GM18517 (cell line): ENCODE results near the gene STARD4.

Source experiments
- ATAC-seq: cut with Tn5 transposase; IDR thresholded peaks from one replicate; pipeline ENCODE4 v1.9.1; 2021; ENCODE audit warnings: mild to moderate bottlenecking, moderate library complexity; ENCODE audit not compliant: unreplicated experiment

Gene STARD4

GRCh38 chr5:111512375-111513130 is at the start of gene STARD4:
TSS of gene STARD4 (minus strand) at chr5:111512535. CDS start at chr5:111507433, 5,102 bp downstream.
- ATAC-seq = peak; percentile 91

- ATAC-seq = no peak
Measured at GRCh38 chr5:111559680-111560079, 47.3 kb upstream of the STARD4 start.

GRCh38 chr5:111557686-111558085 is 45.4 kb upstream of the STARD4 start:
- no peak for ATAC-seq

- no peak for ATAC-seq
Measured at GRCh38 chr5:111557111-111557510, 44.8 kb upstream of the STARD4 start.

- ATAC-seq = no peak
Measured at GRCh38 chr5:111556501-111556900, 44.2 kb upstream of the STARD4 start.

- ATAC-seq = no peak
Measured at GRCh38 chr5:111555760-111556159, 43.4 kb upstream of the STARD4 start.

GRCh38 chr5:111553868-111554267 is 41.5 kb upstream of the STARD4 start:
- ATAC-seq = no peak

GRCh38 chr5:111552896-111553295 is 40.6 kb upstream of the STARD4 start:
- no peak for ATAC-seq

GRCh38 chr5:111552492-111552891 is 40.2 kb upstream of the STARD4 start:
- ATAC-seq = no peak

- no peak for ATAC-seq
Measured at GRCh38 chr5:111551569-111552275, 39.4 kb upstream of the STARD4 start.

- no peak for ATAC-seq
Measured at GRCh38 chr5:111551161-111551560, 38.8 kb upstream of the STARD4 start.

GRCh38 chr5:111550282-111551020 is 38.1 kb upstream of the STARD4 start:
- ATAC-seq = peak; percentile 86

- no peak for ATAC-seq
Measured at GRCh38 chr5:111548992-111549649, 36.8 kb upstream of the STARD4 start.

GRCh38 chr5:111548348-111548950 is 36.1 kb upstream of the STARD4 start:
- ATAC-seq = no peak

- ATAC-seq = no peak
Measured at GRCh38 chr5:111545031-111545430, 32.7 kb upstream of the STARD4 start.

- ATAC-seq = no peak
Measured at GRCh38 chr5:111537141-111538024, 25.0 kb upstream of the STARD4 start.

GRCh38 chr5:111535879-111536549 is 23.7 kb upstream of the STARD4 start:
- no peak for ATAC-seq

- no peak for ATAC-seq
Measured at GRCh38 chr5:111532886-111533582, 20.7 kb upstream of the STARD4 start.
